Measurements from ENCODE around the gene MSL1. TPM values are rescaled to one million over a fixed set of nuclear protein-coding genes. Genes with fewer than 3 reads are reported as not detected.

Gene MSL1
- total RNA-seq, 3 donors from 2014 or later, result 83.7 to 100.0 (median 85.3) TPM

GRCh38 chr17:40175928-40176753, 54.4 kb downstream of the MSL1 start:
- ATAC-seq (peak; percentile 74), DNase-seq (peak; percentile 81 to 91 (median 86))
- no peaks in the 10 kb centered on the region for H3K36me3 ChIP-seq (ENCODE audit: low read depth)
- intact Hi-C loops (cut with DNase I, micrococcal nuclease), result loop anchor here in 1 of 2 donors (10.0 kb wide), 1 partner anchor 141 kb away; no protein-coding TSS in a partner anchor
- H3K9me3 ChIP-seq, result no peaks in the 10 kb centered on the region
- peaks cover 20% of the 10 kb centered on the region for H3K4me1 ChIP-seq (ENCODE audit: low read depth)
- H3K4me3 ChIP-seq, result no peak overlapping the region
- no peak for TF ChIP-seq CTCF (IDR thresholded peaks at IDR 0.05)

- no peak overlapping the region for H3K4me3 ChIP-seq
- peaks cover 26% of the 10 kb centered on the region for H3K4me1 ChIP-seq (ENCODE audit: low read depth)
- no peaks in the 10 kb centered on the region for H3K36me3 ChIP-seq (ENCODE audit: low read depth)
- H3K9me3 ChIP-seq, result no peaks in the 10 kb centered on the region
- DNase-seq (peak; percentile 69 to 81 (median 73)), ATAC-seq (peak; percentile 45)
- intact Hi-C loops (cut with DNase I, micrococcal nuclease), result loop anchor here in 1 of 2 donors (10.0 kb wide), 1 partner anchor 142 kb away; no protein-coding TSS in a partner anchor
- no peak for TF ChIP-seq CTCF (IDR thresholded peaks at IDR 0.05)
Measured at GRCh38 chr17:40176754-40177110, 55.0 kb downstream of the MSL1 start.

GRCh38 chr17:40177275-40177874, 55.6 kb downstream of the MSL1 start, which contains the start of gene RAPGEFL1:
RAPGEFL1 (plus strand) TSS chr17:40177470; CDS start chr17:40177862, 392 bp downstream.
- H3K4me1 ChIP-seq (ENCODE audit: low read depth), result peaks cover 29% of the 10 kb centered on the region
- H3K36me3 ChIP-seq (ENCODE audit: low read depth), result no peaks in the 10 kb centered on the region
- peak within 1 kb of the TSS; percentile 68 for H3K4me3 ChIP-seq
- TF ChIP-seq CTCF (IDR thresholded peaks at IDR 0.05), result no peak
- no peaks in the 10 kb centered on the region for H3K9me3 ChIP-seq
- intact Hi-C loops (cut with DNase I, micrococcal nuclease), result loop anchor here in 1 of 2 donors (10.0 kb wide), 1 partner anchor 143 kb away; no protein-coding TSS in a partner anchor
- ATAC-seq (peak; percentile 68), DNase-seq (peak; percentile 91 to 93 (median 93))

GRCh38 chr17:40178021-40178601, 56.3 kb downstream of the MSL1 start:
- Histone ChIP-seq H3K4me1 (ENCODE audit: low read depth) (peaks cover 32% of the 10 kb centered on the region), H3K9me3 (no peaks in the 10 kb centered on the region), H3K4me3 (peak overlapping the region; percentile 68), H3K36me3 (ENCODE audit: low read depth) (no peaks in the 10 kb centered on the region)
- no peak for ATAC-seq
- intact Hi-C loops (cut with DNase I, micrococcal nuclease), result loop anchor here in 1 of 2 donors (10.0 kb wide), 1 partner anchor 143 kb away; no protein-coding TSS in a partner anchor
- TF ChIP-seq CTCF (IDR thresholded peaks at IDR 0.05), result no peak
- DNase-seq, result peak; percentile 44 to 66 (median 63)

GRCh38 chr17:40178660-40179059, 56.9 kb downstream of the MSL1 start:
- peaks cover 32% of the 10 kb centered on the region for H3K4me1 ChIP-seq (ENCODE audit: low read depth)
- intact Hi-C loops (cut with DNase I, micrococcal nuclease), result loop anchor here in 1 of 2 donors (10.0 kb wide), 1 partner anchor 144 kb away; no protein-coding TSS in a partner anchor
- H3K4me3 ChIP-seq, result peak overlapping the region; percentile 68
- no peaks in the 10 kb centered on the region for H3K36me3 ChIP-seq (ENCODE audit: low read depth)
- DNase-seq, result peak in 1 of 3 donors; percentile 56
- no peak for TF ChIP-seq CTCF (IDR thresholded peaks at IDR 0.05)
- no peaks in the 10 kb centered on the region for H3K9me3 ChIP-seq
- ATAC-seq, result no peak

All from mucosa of descending colon (tissue), 3 donors.